HG03460 (cell line): ENCODE results near the gene ABTB2.
"Not testable (repeated sequence)": the region's sequence is repeated elsewhere in the genome, so short reads cannot be mapped to it uniquely, and the experiment has no call there.

Experiments
- ATAC-seq: cut with Tn5 transposase; IDR thresholded peaks from one replicate; pipeline ENCODE4 v1.9.1; 2021; ENCODE audit not compliant: unreplicated experiment

The ABTB2 gene

DNA sequence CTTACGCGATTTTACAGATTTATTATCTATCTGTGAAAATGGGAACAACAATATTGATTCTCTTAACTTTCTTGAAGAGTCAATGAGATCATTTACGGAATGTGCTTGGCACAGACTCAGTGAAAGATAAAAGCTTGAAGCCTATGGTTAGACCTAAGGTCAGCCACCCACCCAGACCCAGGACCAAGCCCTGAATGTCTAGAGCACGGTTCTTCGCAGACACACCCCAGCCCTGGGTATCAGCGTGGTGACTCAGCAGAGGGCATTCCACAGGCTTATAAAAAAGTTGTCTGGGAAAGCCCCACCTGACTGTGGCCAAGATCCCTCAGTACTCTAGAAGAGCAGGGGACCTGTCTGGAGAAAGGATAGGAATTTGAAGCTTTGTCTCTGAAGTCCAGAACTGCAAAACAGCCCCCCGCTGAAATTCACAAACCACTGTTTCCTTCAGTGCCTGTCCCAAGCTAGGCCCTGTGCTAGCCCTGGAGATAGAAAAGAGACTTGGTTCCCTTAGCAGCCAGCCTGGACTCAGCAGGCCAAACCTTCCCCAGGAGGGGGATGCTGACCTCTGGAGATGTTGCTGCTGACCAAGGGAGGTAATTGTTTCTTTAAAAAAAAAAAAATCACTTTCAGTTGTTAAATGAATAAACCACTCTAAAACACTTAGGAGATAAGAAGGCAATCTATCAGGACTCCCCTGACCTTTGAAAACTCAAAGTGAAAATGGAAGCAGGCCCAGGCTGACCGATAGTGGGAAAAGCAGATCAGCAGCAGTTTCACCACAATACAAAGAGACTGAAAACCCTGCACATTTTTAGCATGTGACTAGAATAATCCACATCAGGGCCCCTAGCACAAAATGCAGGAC lies 114.0 kb downstream of the ABTB2 start:
- peak; percentile 65 for ATAC-seq

DNA sequence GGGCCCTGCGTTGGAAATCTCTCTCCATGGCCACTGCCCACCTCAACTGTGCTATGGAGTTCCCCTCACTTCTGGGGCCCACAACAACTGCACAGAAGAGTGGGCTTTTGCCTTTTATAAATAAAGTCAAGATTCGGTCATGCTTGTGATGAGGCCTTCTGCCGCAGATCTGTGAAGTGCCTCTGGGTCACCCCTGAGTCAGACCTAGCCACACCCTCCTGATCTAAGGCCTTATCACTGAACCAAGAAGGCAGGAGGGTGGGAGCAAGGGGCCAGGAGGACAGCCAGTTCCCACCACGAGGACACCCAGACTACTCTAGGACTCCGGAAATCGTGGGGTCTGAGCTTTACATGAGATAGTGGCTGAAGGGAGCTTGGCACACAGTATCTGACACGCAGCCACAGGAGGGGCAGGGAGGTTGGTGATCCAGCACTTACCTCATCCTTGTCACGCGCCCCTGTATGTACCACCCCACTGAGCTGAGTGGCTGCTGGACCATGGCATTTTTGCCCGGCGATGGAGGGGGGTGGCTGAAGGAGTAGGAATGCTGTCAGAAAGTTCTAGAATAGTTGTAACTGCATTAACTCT lies 115.7 kb downstream of the ABTB2 start:
- no peak for ATAC-seq

DNA sequence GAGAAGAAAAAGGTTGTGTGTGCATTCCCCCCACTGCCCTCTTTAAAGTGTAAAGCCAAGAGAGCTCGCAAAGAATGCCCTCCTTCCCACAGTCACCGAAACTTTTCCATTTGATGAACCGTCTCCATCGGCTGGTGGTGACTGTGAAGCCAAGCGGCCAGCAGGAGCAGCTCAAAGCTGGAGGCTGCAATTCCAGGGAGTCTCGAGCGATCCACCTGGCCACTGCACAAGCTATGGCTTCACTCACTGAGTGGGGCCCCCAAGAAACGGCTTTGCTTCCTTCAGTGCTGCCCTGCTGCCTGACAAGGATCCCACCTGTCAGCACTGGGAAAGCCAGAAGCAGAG lies 117.7 kb downstream of the ABTB2 start:
- no peak for ATAC-seq

DNA sequence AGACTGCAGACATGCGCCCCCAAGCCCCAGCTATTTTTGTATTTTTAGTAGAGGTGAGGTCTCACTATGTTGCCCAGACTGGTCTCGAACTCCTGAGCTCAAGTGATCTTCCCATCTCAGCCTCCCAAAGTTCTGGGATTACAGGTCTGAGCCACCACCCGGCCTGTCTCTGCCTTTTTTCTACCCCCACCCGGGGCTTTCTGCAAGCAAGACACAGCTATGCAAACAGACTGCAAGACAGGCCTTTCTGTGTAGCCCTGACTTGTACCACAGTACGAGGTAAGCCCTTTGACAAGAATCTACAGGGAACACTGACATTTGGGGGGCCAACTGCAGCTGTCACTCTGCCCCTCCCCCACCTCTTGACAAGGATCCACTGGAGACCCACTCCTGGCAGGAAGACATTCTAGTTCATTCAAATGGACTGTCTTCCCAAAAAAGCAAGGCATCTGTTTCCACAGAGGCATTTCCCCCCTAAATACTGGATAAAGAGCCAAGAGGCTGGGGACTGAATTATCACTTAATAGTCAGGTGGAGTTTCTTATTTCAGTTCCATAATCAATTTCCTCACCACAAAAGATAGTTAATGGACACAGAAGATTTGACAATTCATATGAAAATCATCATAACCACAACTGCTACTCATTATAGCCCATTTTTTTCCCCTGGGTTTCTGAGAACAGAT lies 118.2 kb downstream of the ABTB2 start:
- no peak for ATAC-seq

DNA sequence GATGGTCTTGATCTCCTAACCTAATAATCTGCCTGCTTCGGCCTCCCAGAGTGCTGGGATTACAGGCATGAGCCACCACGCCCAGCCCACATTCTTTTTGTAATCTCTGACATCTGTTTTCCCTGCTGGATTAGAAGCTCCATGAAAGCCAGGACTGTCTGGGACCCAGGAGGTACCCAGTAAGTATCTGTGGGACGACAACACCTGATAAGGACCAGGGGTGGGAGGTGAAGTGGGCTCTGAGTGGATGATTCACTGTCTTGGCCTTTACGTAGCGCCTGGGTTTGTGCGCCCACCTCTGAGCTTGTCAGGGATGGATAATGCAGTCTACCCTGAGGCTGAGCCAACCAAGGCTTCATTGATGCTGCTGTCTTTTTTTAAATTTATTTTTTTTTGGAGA lies 118.8 kb downstream of the ABTB2 start:
- no peak for ATAC-seq

DNA sequence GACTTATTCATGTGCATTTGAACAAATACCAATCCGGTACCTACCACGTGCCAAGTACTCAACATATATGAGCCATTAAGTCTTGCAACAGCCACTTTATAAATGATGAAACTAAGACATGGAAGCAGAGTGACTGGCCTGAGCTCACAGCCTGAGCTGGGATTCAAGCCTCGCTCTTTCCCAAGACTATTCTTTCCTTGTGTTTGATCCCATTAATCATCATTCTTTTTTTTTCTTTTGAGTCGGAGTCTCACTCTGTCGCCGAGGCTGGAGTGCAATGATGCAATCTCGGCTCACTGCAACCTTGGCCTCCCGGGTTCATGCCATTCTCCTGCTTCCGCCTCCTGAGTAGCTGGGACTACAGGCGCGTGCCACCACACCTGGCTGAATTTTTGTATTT lies 119.3 kb downstream of the ABTB2 start:
- no peak for ATAC-seq

DNA sequence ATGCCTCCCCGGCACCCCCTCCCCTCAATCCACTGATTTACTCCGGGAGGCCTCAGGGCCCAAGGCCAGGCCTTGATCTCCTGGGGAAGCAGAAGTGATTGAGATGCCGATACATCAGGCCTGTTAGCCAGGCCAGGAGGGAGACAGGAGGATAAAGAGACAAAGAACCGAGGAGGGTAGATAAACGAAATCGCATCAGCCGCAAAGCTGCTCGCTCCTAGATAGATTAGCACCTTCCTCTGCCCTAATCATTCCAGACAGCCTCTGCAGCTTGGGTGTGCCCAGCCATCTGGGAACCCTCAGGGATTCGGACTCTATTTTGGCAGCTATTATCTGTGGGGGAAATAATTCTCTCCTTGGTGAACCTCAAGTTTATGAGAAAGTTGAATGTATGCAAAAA lies 121.2 kb downstream of the ABTB2 start:
- ATAC-seq: no peak

DNA sequence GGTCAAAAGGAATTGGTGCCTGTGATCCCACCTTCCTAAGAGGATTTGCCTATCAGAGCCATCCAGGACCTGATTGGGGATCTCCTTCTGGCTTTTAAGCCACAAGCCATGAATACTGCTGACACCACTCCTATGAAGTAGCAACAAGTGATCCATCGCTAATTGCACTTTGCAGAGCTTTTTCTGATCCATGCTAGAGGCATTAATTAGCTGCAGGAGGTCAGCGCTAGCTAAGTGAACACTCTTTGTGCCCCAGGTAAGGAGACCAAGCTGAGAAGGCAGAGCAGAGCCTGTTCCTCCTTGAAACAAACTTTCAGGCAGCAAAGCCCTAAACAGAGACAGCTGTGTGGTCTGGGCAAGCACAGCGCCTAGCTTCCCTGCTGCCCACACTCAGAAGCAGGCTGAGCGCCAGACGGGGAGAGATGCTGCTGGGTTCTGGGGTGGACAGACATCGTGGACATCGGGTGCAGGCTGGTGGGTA lies 122.2 kb downstream of the ABTB2 start:
- ATAC-seq: no peak

DNA sequence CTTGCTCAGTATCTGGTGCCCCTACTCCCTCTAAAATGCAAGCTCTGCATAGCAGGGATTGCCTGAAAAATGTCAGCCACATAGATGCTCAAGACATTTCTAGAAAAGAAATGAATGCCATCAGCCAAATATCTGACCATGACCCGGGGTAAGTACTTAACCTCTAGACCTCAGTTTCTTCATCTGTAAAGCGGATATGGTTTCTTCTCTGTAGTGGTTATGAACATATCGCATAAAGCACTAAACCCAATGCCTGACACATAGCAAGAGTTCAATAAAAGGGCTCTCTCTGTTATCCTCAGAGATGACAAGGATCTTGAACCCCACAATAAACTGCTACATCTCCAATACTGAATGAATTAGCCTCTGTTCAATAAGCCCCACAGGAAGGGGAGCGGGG lies 122.6 kb downstream of the ABTB2 start:
- peak; percentile 27 for ATAC-seq

DNA sequence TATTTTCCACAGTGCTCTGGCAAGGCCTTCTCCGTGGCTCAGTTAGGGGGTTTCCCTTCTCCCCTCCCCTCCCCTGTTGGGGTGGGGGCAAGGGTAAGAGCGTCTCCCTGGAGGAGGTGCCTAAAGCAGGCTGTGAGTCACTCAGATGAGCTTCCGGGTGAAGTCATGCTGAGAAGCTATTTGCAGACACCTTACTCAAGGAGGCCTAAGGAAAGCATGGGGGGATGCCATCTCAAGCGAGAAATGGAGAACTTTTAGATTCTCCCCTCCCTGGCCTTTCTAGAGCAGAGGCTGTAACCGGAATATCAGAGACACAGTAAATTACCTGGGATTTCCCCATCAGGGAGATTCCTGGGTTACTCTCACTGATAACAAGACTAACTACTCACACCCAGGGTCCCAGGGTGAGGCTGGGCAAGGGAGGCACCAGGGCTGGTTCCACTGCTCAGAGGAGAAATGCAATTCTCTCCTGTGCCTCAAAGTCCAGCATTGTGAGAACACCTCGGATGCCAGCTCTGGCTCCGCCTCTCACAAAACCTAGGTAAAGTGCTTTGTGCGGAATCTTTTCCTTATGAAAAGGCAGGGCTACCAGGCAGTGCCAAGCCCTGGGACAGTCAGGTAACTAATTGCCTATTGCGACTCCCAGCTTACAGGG lies 123.6 kb downstream of the ABTB2 start:
- ATAC-seq: peak; percentile 72

DNA sequence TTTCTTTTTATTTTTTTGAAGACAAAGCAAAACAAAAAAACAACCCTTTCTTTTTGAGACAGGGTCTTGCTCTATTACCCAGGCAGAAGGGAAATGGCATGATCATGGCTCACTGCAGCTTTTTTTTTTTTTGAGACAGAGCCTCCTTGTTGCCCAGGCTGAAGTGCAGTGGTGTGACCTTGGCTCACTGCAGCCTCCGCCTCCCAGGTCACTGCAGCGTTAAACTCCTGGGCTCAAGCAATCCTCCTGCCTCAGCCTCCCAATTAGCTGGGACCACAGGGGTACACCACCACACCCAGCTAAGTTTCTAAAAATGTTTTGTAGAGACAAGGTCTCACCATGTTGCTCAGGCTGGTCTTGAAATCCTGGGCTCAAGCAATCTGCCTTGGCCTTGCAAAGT lies 124.6 kb downstream of the ABTB2 start:
- ATAC-seq: no peak

DNA sequence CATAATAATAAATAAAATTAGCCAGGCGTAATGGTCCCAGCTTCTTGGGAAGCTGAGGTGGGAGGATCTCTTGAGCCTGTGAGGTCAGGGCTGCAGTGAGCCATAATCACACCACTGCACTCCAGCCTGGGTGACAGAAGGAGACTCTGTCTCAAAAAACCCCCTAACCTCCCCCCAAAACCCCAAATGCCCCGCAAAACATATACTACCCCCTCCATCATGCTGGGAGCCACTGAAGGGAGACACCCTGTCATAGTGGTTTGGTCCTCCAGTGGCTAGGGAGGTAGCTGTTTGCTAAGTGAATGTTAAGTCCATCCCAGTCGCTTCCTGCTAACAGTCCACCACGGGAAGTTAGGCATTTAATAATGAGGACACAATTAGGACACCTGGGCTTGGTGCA lies 125.0 kb downstream of the ABTB2 start:
- ATAC-seq: no peak

DNA sequence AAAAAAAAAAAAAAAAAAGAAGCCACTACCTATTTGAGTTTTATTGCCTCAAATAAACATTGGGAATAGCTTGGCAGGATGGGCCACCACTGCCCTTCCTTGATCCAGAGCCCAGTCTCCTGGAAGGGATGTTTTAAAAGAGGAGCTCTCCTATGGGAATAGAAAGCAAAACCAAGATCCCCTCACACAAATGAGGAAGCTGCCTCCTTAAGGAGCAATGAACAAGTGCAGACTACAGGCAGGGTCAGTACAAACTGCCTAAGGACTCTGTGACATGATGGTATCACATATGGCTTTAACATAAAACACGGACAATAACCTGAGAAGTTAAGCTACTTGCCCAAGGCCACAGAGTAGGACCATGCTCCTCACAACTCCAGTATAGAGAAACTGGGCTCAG lies 131.6 kb downstream of the ABTB2 start:
- ATAC-seq: no peak

DNA sequence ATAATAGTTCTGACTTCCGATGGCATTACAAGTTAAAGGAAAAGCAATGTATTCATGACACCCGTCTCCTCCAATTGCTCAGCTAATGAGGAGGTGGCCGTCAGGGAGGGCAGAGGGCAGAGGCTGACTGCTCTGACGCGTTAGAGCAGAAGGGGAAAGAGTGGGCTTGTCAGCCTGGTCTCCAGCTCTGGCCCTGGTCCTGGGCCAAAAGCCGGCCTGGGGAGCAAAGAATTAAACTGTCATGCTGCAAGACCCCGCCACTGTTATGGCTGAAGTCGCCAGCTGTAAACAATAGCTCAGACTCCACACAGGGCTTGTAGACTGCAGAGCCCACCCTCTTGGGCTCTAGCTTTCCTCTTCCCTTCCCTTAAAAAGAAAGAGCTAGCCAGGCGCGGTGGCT lies 132.7 kb downstream of the ABTB2 start:
- ATAC-seq: no peak

DNA sequence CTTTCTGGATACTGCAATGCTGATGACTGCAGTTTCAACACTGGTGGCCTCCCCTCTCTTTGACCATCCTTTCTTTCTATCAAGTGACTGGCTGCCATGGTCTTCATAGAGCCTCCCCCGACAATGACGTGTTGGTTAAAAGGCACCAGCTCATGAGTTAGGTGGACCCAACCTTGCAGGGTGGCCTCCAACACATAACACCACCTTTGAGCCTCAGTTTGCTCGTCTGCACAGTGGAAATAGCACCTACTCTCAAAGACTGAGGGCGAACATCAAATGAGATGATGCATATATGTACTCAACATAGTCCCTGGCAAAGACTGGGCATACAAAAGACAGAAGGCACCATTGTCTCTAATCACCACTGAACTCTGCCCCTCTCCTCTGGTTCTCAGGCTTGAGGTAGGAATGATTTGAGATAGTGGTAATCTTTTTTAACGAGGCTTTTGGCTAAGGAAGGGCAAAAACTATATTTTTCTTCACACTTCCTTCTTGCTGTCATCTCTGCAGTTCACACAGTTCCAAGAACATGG lies 133.3 kb downstream of the ABTB2 start:
- no peak for ATAC-seq

DNA sequence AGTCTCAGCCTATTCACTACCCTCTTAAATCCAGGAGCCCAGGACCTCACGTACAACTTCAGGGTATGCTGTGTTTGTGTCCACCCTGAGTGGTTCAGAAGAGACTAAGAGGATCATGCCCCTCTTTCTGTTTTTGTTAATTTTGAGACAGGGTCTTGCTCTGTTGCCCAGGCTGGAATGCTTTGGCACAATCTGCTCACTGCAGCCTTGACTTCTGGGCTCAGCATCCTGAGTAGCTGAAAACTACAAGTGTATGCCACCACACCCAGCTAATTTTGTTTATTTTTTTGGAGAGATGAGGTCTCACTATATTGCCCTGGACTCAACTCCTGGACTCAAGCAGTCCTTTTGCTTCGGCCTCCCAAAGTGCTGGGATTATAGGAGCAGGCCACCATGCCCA lies 133.9 kb downstream of the ABTB2 start:
- no peak for ATAC-seq

DNA sequence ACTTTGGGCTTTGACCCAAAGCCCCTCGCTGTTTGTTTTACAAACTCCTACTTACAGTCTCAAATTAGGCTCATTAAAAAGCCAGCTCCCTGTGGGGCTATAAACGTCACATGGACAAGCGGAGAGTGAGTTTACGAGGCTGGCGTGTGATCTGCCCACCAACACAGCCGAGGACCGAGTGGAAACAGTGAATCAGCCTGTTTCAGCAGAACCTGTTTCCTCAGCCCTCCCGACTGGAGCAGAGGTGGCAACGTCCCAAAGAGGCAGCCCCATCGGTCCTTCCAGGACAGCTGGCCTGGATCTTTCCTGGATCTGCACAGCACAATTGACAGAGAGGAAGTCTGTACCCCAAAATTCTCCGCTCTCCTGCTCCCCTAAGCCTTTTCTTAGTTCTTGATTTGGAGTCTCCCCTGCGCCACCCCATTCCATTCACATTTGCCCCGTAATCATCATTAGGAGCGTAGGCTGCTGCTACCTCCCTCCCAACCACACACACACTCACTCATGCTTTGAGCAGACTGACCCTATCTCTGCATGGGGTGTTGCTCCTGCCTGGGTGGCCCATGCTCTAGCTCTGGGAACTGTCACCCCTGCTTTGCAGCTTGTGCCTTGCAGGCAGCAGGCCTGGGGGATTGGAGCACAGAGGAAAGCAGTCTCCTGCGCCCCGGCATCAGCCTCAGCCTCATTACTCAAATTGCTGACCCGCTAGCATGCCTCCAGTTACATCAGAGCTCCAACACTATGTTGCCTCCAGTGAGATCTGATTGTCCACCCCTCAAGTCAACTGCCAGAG lies 134.6 kb downstream of the ABTB2 start:
- ATAC-seq: no peak

DNA sequence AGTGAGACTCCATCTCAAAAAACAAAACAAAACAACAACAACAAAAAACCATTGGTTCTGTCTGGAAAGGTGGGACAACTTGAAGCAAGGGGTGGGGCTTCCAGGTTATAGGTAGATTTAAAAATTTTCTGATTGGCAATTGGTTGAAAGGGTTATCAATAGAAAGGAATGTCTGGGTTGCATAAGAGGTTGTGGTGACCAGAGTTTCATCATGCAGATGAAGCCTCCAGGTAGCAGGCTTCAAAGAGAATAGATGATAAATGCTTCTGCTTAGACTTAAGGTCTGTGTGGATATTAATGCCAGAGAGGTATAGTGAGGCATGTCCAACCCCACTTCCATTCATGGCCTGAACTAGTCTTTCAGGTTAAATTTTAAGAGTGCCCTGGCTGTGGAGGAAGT lies 135.8 kb downstream of the ABTB2 start:
- no peak for ATAC-seq

DNA sequence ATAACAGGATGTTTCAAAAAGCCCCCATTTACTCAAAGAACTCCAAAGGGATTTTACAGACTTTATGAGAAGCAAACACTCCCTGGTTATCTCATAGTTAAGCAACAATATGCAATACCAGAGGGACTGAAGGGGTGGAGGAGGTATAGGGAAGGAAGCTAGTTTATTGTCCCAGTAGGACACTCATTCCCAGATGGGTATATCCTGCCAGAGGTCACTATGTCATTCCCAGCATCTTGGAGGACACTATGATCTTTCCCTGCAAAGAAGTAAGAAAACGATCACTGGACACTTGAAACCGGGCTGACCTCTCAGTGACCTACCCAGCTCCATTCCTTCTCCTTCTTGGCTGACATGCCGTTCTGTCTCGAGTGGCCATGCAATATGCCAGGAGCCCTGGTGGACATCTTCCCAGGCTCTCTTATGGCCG lies 137.9 kb downstream of the ABTB2 start:
- ATAC-seq: no peak

DNA sequence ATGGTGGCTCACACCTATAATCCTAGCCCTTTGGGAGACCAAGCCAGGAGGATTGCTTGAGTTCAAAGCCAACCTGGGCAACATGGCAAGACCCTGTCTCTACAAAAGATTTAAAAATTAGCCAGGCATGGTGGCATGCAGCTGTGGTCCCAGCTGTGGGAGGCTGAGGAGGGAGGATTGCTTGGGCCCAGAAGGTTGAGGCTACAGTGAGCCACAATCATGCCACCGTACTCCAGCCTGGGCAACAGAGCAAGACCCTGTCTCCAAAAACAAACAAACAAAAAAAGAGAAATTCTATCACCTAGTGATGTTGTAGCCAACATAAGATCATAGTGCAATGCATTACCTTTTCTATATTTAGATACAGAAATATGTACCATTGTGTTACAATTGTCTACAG lies 138.5 kb downstream of the ABTB2 start:
- no peak for ATAC-seq

DNA sequence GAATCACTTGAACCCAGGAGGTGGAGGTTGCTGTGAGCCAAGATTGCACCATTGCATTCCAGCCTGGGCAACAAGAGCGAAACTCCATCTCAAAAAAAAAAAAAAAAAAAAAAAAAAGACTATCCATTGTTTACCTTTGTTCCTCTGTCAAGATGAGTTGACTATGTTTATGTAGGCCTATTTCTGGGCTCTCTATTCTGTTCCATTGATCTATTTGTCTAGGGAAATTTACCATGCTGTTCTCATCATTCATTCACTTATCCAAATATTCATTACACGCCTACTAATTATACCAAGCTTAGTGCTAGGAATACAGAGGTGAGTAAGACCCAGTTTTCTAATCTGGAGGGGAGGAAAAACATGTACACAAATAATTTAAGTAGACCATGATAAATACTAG lies 139.1 kb downstream of the ABTB2 start:
- ATAC-seq: not testable (repeated sequence)
